HAP-1 (cell line): ENCODE data around the gene SYNGAP1.
"Not testable (repeated sequence)": the region's sequence is repeated elsewhere in the genome, so short reads cannot be mapped to it uniquely, and the experiment has no call there.

ENCODE experiments used
- DNase-seq, 2 experiments: peaks; one replicate each; pipeline ENCODE4 v3.0.0-alpha.2; 2016 to 2020; ENCODE audit warnings: low spot score in 2 of 2
- H3K27me3 ChIP-seq: fragments of 250-450 bp; sonication (Bioruptor Pico); 2 replicates; pipeline ENCODE4 v1.5.1; 2020; ENCODE audit warnings: low read depth, mild to moderate bottlenecking, moderate library complexity
- H3K36me3 ChIP-seq: fragments of 250-450 bp; sonication (Bioruptor Pico); replicated peaks from 2 replicates; pipeline ENCODE4 v1.5.1; 2020; ENCODE audit warnings: mild to moderate bottlenecking
- H3K4me1 ChIP-seq: fragments of 250-450 bp; sonication (Bioruptor Pico); 2 replicates; pipeline ENCODE4 v1.5.1; 2020; ENCODE audit warnings: mild to moderate bottlenecking
- H3K4me3 ChIP-seq: fragments of 250-450 bp; sonication (Bioruptor Pico); 2 replicates; pipeline ENCODE4 v1.5.1; 2020; ENCODE audit warnings: mild to moderate bottlenecking, moderate library complexity
- H3K9me3 ChIP-seq: fragments of 250-450 bp; sonication (Bioruptor Pico); 2 replicates; pipeline ENCODE4 v1.5.1; 2020; ENCODE audit warnings: mild to moderate bottlenecking, moderate library complexity
- in situ Hi-C: fragments of 300-500 bp; cut with MboI; formaldehyde crosslinking; loops from 3 replicates; pipeline ENCODE4 v1.14.3; 2020; ENCODE audit warnings: low sequenced_read_pairs, inconsistent platforms, mixed read lengths

SYNGAP1 gene

DNA sequence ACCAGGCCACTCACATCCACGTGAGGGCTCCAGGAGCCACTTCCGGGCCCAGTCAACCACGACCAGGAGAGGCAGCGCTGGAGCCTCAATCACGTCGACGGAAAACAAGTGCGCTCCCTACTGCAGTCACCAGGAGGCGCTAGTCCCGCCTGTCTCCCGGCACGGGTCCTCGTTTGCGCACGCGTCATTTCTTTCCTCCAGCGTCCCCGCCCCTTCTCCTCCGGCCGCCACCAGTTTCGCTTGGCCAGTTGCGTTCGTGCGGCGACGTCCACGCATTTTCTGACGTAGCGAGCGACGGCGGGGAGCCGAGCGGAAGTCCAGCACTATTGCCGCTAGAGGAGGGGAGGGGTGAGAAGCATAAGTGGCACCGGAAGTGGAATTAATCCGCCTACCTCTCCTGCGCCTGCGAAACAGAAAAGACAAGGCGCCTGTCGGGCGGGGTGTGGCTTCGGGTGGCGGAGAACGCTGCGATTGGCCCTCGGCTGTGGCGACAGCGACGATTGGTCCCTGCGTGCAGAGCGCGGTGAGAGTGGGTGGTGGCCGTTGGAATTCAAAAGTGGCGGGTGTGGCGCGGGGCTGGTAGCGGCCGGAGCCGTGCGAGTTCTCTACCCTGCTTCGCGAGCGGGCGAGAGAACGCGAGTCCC lies 28.5 kb upstream of the SYNGAP1 start, which contains the start of gene KIFC1:
KIFC1 (plus strand) TSS at position 546 of the 644 bp plus-strand sequence. CDS start 163 bp downstream, outside the sequence.
- peak; percentile 99 for DNase-seq
- H3K36me3 ChIP-seq = peaks cover 17% of the 10 kb centered on the region

DNA sequence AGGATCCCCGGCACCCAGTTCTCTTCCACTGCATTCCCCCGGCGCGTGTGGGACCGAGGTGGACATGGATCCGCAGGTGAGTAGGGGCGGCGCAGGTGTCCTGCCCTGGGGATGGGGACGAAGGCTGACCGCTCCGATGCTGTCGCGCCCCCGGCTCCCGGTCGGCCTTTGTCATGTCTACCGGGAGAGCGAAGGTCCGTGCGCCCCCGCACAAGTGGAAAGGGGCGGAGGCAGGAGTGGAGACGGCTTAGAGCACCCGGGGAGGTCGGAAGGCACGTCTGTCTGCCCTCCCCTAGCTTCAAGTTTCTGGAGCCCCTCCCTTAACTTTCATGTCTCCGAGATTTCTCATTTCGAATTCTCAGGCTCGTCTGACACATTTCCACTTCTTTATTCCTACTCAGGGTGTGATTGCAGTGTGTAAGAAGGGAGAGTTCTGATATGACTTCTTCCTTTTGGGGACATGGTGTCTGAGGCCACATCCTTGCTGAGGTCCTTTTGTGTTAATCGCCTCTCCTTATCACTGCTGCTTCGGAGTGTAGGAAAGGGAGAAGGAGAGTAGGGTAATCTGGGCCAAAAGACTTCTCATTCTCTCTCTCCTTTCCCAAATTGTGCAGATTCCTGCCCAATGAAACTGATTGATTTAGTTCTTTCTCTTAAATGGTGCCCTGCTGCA lies 27.8 kb upstream of the SYNGAP1 start:
- in situ Hi-C loops = no loop called here
- no peaks in the 10 kb centered on the region for H3K9me3 ChIP-seq
- no peaks in the 10 kb centered on the region for H3K27me3 ChIP-seq
- peak overlapping the region; percentile 99 for H3K4me3 ChIP-seq
- H3K36me3 ChIP-seq = peaks cover 17% of the 10 kb centered on the region
- DNase-seq = peak in 1 of 2 experiments; percentile 42
- H3K4me1 ChIP-seq = peaks cover 21% of the 10 kb centered on the region

More for the DNA sequence above, 28.5 kb upstream of the SYNGAP1 start, which contains the start of gene KIFC1:
- in situ Hi-C loops = no loop called here
- peak within 1 kb of the TSS; percentile 99 for H3K4me3 ChIP-seq
- peaks cover 21% of the 10 kb centered on the region for H3K4me1 ChIP-seq
- no peaks in the 10 kb centered on the region for H3K27me3 ChIP-seq
- H3K9me3 ChIP-seq = no peaks in the 10 kb centered on the region

DNA sequence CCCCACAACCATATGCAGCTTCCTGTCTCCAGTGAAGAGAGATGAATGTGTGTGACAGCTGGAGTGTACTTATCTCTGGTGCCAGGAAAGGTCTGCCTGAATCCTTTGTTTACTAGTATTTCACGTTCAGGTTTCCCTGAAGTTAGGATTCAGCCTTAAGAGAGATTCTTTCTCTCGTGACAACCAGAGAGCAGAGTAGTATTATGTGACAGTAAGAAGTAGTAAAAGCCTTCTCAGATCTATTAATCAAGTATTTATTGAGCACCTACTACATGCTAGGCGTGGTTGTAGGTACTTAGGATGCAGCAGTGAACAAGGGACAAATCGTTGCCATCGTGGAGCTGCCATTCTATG lies 27.3 kb upstream of the SYNGAP1 start:
- DNase-seq = no peak
- peak overlapping the region; percentile 99 for H3K4me3 ChIP-seq
- H3K36me3 ChIP-seq = peaks cover 20% of the 10 kb centered on the region
- no peaks in the 10 kb centered on the region for H3K27me3 ChIP-seq
- peaks cover 21% of the 10 kb centered on the region for H3K4me1 ChIP-seq
- in situ Hi-C loops = no loop called here
- H3K9me3 ChIP-seq = no peaks in the 10 kb centered on the region

DNA sequence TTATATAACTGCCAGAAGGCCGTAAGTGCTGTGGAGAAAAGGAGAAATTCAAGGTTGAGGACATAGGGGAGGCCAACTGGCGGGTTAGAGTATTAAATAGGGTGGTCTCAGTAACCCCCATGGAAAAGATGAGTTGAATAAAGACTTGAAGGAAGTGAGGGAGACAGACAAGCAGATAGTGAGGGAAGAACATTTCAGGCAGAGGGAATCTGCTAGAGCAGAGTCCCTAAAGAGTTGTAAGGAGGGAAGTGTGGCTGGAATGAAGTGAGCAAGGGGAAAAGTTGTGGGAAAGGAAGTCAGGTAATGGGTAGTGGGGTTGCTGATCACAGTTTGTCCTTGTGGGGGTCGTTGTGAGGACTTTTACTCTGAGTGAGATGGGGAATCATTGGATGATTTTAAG lies 26.9 kb upstream of the SYNGAP1 start:
- Histone ChIP-seq H3K36me3 (peaks cover 24% of the 10 kb centered on the region), H3K9me3 (no peaks in the 10 kb centered on the region), H3K27me3 (no peaks in the 10 kb centered on the region), H3K4me1 (peaks cover 21% of the 10 kb centered on the region), H3K4me3 (peak overlapping the region; percentile 99)
- in situ Hi-C loops = no loop called here
- no peak for DNase-seq

DNA sequence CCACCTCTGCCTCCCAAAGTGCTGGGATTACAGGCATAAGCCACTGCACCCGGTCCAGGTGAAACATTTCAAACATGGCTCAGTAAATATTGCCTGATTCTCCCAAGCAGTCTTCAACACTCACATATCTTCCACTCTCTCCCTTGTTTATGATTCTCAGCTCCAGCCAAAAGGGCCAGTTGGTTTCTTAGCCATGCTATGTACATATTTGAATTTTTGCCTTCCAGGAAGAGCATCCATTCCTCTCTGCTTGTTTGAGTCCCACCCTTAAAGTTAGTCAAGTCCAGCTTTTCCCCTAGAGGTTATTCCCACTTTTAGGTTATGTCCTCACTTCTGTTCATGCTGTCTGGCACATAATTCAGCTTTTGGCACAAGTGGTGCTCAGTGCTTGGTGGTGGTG lies 22.3 kb upstream of the SYNGAP1 start:
- Histone ChIP-seq H3K4me1 (peaks cover 15% of the 10 kb centered on the region), H3K27me3 (no peaks in the 10 kb centered on the region), H3K36me3 (peaks cover 66% of the 10 kb centered on the region), H3K9me3 (no peaks in the 10 kb centered on the region), H3K4me3 (no peak overlapping the region)
- DNase-seq = no peak
- in situ Hi-C loops = no loop called here

DNA sequence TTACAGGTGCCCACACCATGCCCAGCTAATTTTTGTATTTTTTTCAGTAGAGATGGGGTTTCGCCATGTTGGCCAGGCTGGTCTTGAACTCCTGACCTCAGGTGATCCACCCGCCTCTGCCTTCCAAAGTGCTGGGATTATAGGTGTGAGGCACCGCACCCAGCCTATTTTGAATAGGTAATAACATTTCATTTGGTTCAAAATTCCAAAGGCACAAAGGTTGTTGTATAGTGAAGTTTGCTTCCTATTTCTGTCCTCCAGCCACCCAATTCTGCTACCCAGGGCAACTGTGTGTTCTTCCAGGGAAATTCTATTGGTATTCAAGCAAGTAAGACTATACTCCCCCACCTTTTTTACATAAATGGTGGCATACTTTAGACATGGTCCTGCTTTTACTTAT lies 21.3 kb upstream of the SYNGAP1 start:
- Histone ChIP-seq H3K36me3 (peaks cover 76% of the 10 kb centered on the region), H3K4me1 (peaks cover 15% of the 10 kb centered on the region)
- H3K9me3 ChIP-seq, H3K27me3 ChIP-seq, DNase-seq, in situ Hi-C loops, H3K4me3 ChIP-seq: not testable (repeated sequence)

DNA sequence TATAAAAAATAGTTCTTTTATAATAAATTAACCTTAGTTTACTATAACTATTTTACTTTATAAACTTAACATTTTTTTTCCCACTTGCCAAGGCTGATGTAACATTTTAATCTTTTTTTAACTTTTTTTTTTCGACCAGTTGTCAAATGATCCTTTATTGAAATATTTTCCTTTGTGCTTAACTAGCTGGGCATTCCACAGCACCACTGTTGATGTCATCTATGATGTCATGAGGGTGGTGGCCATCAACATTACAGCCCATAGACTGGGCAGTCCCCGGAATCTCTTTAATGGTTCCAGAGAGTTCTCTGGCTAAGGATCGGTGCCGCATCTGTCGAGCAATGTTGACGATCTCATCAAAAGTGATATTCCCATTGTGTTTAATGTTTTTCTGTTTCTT lies 20.0 kb upstream of the SYNGAP1 start:
- H3K9me3 ChIP-seq, H3K4me1 ChIP-seq, H3K4me3 ChIP-seq, H3K27me3 ChIP-seq, DNase-seq, in situ Hi-C loops: not testable (repeated sequence)
- peaks cover 85% of the 10 kb centered on the region for H3K36me3 ChIP-seq

DNA sequence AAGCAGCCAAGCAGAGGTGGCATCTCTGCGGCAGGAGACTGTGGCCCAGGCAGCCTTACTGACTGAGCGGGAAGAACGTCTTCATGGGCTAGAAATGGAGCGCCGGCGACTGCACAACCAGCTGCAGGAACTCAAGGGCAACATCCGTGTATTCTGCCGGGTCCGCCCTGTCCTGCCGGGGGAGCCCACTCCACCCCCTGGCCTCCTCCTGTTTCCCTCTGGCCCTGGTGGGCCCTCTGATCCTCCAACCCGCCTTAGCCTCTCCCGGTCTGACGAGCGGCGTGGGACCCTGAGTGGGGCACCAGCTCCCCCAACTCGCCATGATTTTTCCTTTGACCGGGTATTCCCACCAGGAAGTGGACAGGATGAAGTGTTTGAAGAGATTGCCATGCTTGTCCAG lies 15.0 kb upstream of the SYNGAP1 start:
- no peaks in the 10 kb centered on the region for H3K27me3 ChIP-seq
- H3K9me3 ChIP-seq = no peaks in the 10 kb centered on the region
- no peak overlapping the region for H3K4me3 ChIP-seq
- in situ Hi-C loops = no loop called here
- H3K36me3 ChIP-seq = peaks cover 82% of the 10 kb centered on the region
- no peak for DNase-seq
- H3K4me1 ChIP-seq = peaks cover 2% of the 10 kb centered on the region; the same call in 1 of the 2 replicates

DNA sequence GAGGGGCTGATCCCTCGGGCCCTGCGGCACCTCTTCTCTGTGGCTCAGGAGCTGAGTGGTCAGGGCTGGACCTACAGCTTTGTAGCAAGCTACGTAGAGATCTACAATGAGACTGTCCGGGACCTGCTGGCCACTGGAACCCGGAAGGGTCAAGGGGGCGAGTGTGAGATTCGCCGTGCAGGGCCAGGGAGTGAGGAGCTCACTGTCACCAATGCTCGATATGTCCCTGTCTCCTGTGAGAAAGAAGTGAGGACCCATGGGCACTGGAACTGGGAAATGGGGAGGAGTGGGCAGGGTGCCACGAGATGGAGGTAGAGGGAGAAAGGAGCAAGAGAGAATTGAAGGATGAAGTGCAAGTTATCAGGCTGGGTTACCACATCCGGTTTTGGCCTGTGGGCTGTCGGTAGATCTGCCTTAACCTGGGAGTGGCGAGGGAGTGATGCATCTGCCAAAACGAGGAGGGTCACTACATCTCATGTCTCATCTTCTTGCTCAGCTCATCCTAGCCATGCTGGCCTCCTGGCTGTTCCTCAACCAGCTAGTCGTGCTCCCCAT lies 14.4 kb upstream of the SYNGAP1 start:
- Histone ChIP-seq H3K4me3 (no peak overlapping the region), H3K27me3 (no peaks in the 10 kb centered on the region), H3K9me3 (no peaks in the 10 kb centered on the region), H3K36me3 (peaks cover 77% of the 10 kb centered on the region), H3K4me1 (peaks cover 3% of the 10 kb centered on the region; the same call in 1 of the 2 replicates)
- DNase-seq = no peak
- in situ Hi-C loops = no loop called here

DNA sequence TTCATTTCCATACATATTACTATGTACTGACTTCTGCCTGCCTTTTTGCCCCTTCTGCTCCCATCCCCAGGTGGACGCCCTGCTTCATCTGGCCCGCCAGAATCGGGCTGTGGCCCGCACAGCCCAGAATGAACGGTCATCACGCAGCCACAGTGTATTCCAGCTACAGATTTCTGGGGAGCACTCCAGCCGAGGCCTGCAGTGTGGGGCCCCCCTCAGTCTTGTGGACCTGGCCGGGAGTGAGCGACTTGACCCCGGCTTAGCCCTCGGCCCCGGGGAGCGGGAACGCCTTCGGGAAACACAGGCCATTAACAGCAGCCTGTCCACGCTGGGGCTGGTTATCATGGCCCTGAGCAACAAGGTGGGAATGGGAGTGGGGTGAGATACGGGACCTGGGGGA lies 13.7 kb upstream of the SYNGAP1 start:
- in situ Hi-C loops = no loop called here
- peaks cover 71% of the 10 kb centered on the region for H3K36me3 ChIP-seq
- H3K4me1 ChIP-seq = peaks cover 3% of the 10 kb centered on the region; the same call in 1 of the 2 replicates
- H3K4me3 ChIP-seq = no peak overlapping the region
- H3K9me3 ChIP-seq = no peaks in the 10 kb centered on the region
- DNase-seq = no peak
- no peaks in the 10 kb centered on the region for H3K27me3 ChIP-seq

DNA sequence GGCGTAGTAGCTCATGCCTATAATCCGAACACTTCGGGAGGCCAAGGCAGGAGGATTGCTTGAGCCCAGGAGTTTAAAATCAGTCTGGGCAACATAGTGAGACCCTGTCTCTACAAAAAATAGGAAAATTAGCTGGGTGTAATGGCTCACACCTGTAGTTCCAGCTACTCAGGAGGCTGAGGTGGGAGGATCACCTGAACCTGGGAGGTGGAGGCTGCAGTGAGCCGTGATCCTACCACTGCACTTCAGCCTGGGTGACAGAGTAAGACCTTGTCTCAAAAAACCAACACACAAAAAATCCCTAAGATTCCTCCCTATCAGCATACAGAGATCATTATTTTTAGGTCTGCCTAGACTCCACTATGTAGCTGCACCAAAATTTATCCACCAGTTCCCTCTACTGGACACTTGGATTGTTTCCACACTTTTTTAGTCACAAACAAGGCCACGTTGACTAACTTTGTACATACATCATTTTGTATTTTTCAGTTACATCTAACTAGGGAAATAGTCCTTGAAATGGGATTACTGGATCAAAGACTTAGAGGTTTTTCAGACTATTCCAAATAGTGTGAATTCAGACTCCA lies 12.6 kb upstream of the SYNGAP1 start:
- Histone ChIP-seq H3K27me3 (no peaks in the 10 kb centered on the region), H3K9me3 (no peaks in the 10 kb centered on the region), H3K4me1 (peaks cover 6% of the 10 kb centered on the region), H3K36me3 (peaks cover 60% of the 10 kb centered on the region), H3K4me3 (no peak overlapping the region)
- DNase-seq = no peak
- in situ Hi-C loops = no loop called here

DNA sequence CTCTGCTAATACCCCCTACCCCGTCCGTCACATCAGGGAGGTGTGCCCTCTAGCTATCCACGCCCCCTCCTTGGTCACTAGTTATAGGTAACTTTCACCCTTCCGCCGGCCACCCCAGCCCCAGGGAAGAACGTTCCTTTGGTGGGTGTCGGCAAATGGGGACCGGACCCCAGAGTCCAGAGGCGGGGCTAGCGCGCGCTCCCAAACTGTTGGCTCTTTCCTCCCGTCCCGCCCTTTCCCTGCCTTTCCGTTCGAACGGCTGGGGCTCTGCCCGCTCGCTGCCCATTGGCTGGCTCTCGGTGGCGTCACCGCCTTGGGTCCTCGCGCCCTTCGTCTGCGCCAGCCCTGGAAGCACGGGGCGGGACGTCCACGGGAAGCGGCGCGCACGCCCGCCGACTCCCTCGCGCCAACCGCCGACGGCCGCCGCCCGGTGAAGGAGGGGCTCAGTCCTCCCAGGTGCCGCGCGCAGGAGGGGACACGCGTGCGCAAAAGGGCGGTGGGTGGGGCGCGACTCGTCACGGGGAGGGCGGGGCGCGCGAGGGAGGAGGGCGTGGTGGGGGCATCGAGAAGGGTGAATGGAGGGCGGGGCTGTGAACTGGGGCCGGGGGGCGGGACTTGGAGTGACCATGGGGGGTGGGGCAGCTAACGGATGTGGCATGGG lies 9.7 kb upstream of the SYNGAP1 start:
- Histone ChIP-seq H3K36me3 (peaks cover 47% of the 10 kb centered on the region), H3K9me3 (no peaks in the 10 kb centered on the region), H3K4me3 (peak overlapping the region; percentile 46), H3K27me3 (no peaks in the 10 kb centered on the region), H3K4me1 (peaks cover 6% of the 10 kb centered on the region)
- in situ Hi-C loops = no loop called here
- DNase-seq = peak; percentile 93 to 98

DNA sequence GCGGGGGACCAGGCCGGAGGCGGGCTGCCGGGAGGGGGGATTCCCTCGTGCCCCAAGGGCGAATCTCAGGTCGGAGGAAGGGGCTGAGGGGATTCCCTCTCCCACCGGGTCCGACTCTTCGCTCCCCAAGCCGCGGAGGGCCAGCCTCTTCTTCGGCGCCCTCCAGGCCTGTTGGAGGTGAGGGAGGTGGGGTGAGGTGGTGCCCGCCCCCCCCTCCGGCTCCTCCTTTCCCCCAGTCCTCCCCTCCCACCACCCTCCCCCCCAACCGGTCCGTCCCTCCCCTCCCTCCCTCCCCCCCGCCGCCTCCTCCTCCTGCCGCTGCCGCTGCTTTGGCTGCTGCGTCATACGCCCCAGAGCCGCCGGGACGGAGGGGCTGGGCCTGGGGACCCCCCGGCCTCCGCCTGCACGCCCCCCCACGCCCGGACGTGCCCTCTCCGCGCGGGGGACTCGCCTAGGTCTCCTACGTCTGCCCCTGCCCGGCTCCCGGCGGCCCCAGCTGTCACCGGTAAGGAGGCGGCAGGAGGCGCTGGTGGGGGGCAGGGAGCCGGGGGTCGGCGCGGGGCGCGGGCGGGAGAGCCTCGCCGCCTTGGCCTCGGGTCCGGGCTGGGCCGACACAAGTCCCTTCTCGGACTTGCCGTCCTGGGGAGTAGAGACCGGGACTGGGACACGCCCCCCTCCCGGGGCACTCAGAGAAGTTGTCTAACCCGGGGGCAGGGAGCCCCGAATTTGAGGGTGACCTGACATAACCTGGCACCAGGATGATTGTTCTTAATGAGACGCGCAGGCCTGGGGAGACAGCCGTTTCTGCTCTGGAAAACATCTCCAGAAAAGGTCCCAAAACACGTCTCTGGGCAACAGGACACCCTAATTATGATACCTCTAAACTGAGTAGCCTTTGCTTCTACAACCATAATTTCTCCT lies 8.9 kb upstream of the SYNGAP1 start, which contains the start of gene PHF1:
PHF1 (plus strand) TSS at position 304 of the 921 bp plus-strand sequence. CDS start 1,250 bp downstream, outside the sequence.
- in situ Hi-C loops = no loop called here
- Histone ChIP-seq H3K4me3 (peak within 1 kb of the TSS; percentile 46), H3K4me1 (peaks cover 6% of the 10 kb centered on the region), H3K36me3 (peaks cover 47% of the 10 kb centered on the region), H3K27me3 (no peaks in the 10 kb centered on the region), H3K9me3 (no peaks in the 10 kb centered on the region)
- peak in 1 of 2 experiments; percentile 64 for DNase-seq
